Lower lobe of right lung (tissue), 2 donors: ENCODE measurements around the gene COL6A3. TPM values are rescaled to one million over a fixed set of nuclear protein-coding genes. Genes with fewer than 3 reads are reported as not detected.
A peak's percentile ranks its signal among the peaks of the same experiment; 100 is the strongest.

Experiments
- ATAC-seq, 2 donors: fragments of 200-7000 bp; cut with Tn5 transposase; one replicate each; pipeline ENCODE4 v1.9.1; 2020 to 2022; ENCODE audit warnings: mild to moderate bottlenecking in 2 of 2, moderate library complexity in 2 of 2
- DNase-seq: peaks from one replicate; pipeline ENCODE4 v3.0.0-alpha.2; 2020
- H3K27ac ChIP-seq: fragments of 200-600 bp; one replicate; pipeline ENCODE4 v1.8.0; 2022
- H3K27me3 ChIP-seq: fragments of 200-600 bp; one replicate; pipeline ENCODE4 v1.8.0; 2022; ENCODE audit warnings: low read depth
- H3K36me3 ChIP-seq: fragments of 200-600 bp; one replicate; pipeline ENCODE4 v1.8.0; 2022; ENCODE audit warnings: mild to moderate bottlenecking
- H3K4me1 ChIP-seq: fragments of 200-600 bp; one replicate; pipeline ENCODE4 v1.8.0; 2022
- H3K4me3 ChIP-seq: fragments of 200-600 bp; one replicate; pipeline ENCODE4 v1.8.0; 2022; ENCODE audit warnings: mild to moderate bottlenecking
- H3K9me3 ChIP-seq: fragments of 200-600 bp; one replicate; pipeline ENCODE4 v1.8.0; 2022
- intact Hi-C: fragments of 100-400 bp; cut with DNase I; formaldehyde crosslinking; loops from one replicate; pipeline ENCODE4 v1.11.0; 2022
- total RNA-seq: library from RNA; stranded (reverse); fragmentation: NEBNext Ultra II Directional; extraction: Animal tissue kit (Norgen Biotek cat#: 25700); gene quantifications from one replicate; pipeline ENCODE4 v1.2.1, GENCODE V29; 2021
- TF ChIP-seq, protein P1 (sequence below): fragments of 200-600 bp; IDR thresholded peaks from one replicate; pipeline ENCODE4 v1.8.0; 2022; ENCODE audit warnings: antibody characterized with exemption, mild to moderate bottlenecking
- donor health status: DM: no; HTN: yes; CAD: no; lungs with severe emphysema.

COL6A3 gene
- total RNA-seq, 1 donor from 2014 or later = 114 TPM

DNA sequence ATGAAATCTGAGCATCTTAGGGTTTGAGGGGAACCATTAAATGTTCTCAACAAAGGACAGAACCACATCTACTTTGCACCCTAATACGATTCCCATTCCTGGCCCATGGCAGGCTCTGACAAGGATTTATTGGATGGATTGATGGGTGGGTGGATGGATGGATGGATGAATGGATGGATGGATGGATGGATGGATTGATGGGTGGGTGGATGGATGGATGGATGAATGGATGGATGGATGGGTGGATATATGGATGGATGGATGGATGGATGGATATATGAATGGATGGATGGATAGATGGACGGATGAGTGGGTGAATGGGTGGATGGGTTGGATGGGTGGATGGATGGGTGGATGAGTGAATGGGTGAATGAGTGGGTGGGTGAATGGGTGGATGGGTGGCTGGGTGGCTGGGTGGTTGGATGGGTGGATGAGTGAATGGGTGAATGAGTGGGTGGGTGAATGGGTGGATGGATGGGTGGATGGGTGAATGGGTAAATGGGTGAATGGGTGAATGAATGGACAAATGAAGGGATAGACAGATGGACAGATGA lies 43.5 kb upstream of the COL6A3 start:
- Histone ChIP-seq H3K9me3 (no peaks in the 10 kb centered on the region), H3K4me3 (no peak overlapping the region), H3K27me3 (no peaks in the 10 kb centered on the region), H3K36me3 (no peaks in the 10 kb centered on the region), H3K4me1 (no peaks in the 10 kb centered on the region), H3K27ac (no peak overlapping the region)
- TF ChIP-seq, protein P1, sequence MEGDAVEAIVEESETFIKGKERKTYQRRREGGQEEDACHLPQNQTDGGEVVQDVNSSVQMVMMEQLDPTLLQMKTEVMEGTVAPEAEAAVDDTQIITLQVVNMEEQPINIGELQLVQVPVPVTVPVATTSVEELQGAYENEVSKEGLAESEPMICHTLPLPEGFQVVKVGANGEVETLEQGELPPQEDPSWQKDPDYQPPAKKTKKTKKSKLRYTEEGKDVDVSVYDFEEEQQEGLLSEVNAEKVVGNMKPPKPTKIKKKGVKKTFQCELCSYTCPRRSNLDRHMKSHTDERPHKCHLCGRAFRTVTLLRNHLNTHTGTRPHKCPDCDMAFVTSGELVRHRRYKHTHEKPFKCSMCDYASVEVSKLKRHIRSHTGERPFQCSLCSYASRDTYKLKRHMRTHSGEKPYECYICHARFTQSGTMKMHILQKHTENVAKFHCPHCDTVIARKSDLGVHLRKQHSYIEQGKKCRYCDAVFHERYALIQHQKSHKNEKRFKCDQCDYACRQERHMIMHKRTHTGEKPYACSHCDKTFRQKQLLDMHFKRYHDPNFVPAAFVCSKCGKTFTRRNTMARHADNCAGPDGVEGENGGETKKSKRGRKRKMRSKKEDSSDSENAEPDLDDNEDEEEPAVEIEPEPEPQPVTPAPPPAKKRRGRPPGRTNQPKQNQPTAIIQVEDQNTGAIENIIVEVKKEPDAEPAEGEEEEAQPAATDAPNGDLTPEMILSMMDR = no peak
- no peak for ATAC-seq
- intact Hi-C loops = no loop called here
- DNase-seq = no peak

DNA sequence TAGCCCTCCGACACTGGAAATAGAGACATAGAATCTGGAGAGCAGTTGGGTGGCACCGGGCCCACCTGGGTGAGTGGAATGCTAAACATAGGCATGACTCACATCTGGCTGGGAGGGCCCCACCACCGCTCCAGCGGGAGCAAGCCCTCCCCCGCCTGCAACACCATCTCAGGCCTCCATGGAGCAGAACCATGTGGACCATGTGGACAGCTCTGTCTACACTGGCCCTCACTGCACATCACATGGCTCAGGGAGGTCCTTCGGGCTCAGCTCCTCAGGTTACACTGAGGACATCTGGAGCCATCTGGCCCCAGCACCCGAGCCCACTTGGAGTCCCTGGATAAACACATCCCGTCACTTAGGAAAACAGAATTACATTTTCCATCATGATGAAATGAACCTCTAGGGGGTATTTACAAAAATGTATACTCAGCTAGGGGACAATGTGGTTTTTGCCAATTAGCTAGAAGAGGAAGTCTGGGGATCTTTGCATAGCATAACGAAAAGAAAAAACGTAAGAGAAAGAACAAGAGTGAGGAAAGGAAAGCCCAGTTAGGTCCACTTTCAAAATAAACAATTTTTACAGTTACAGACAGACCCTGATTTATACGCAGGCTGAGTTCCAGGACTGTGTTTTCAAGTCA lies 42.4 kb upstream of the COL6A3 start:
- TF ChIP-seq, protein P1 = no peak
- Histone ChIP-seq H3K36me3 (no peaks in the 10 kb centered on the region), H3K4me1 (no peaks in the 10 kb centered on the region), H3K27ac (no peak overlapping the region), H3K4me3 (no peak overlapping the region), H3K9me3 (no peaks in the 10 kb centered on the region), H3K27me3 (no peaks in the 10 kb centered on the region)
- no peak for DNase-seq
- intact Hi-C loops = no loop called here
- ATAC-seq = peak; percentile 34 to 42

DNA sequence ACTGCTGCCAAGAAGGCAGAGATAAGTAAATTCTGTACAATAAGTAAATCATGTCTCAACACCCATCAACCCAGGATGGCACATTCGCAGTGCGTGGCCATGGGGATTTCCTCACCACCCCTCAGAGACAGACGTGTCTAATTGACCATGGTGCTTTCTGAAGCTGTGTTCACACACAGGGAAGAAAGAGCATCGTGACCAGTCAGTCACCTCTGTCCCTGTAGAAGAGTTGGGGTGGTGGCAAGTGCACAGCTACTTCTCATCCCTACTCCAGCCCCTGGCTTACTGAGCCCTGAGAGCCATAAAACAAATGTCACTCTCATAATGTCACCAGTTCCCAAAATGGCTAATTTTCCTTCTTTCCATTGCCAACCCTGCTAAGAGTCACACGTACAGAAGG lies 41.8 kb upstream of the COL6A3 start:
- TF ChIP-seq, protein P1 = no peak
- no peak overlapping the region for H3K27ac ChIP-seq
- H3K9me3 ChIP-seq = no peaks in the 10 kb centered on the region
- H3K36me3 ChIP-seq = no peaks in the 10 kb centered on the region
- no peaks in the 10 kb centered on the region for H3K4me1 ChIP-seq
- ATAC-seq (no peak), DNase-seq (no peak)
- intact Hi-C loops = no loop called here
- H3K27me3 ChIP-seq = no peaks in the 10 kb centered on the region
- no peak overlapping the region for H3K4me3 ChIP-seq

DNA sequence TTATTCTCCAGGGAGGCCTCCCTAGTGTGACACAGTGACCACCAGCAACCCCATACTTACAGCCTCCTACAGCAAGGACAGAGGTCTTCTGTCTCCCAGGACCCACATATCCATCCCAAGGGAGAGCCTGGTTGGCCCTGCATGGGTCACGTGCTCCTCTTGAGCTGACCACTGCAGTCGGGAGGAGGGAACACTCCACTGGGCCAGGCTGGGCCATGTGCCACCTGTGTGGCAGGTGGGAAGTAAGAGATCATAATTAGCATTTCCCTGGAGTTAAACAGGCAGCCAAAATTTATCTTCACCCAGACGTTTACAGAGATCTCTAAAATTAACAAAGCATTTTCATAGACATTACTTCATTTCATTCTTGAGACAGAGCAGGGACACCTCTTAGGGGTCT lies 39.7 kb upstream of the COL6A3 start:
- H3K4me1 ChIP-seq = peaks cover 21% of the 10 kb centered on the region
- no peak overlapping the region for H3K27ac ChIP-seq
- TF ChIP-seq, protein P1 = no peak
- H3K4me3 ChIP-seq = no peak overlapping the region
- H3K27me3 ChIP-seq = no peaks in the 10 kb centered on the region
- DNase-seq (no peak), ATAC-seq (no peak)
- intact Hi-C loops = no loop called here
- H3K9me3 ChIP-seq = no peaks in the 10 kb centered on the region
- no peaks in the 10 kb centered on the region for H3K36me3 ChIP-seq

DNA sequence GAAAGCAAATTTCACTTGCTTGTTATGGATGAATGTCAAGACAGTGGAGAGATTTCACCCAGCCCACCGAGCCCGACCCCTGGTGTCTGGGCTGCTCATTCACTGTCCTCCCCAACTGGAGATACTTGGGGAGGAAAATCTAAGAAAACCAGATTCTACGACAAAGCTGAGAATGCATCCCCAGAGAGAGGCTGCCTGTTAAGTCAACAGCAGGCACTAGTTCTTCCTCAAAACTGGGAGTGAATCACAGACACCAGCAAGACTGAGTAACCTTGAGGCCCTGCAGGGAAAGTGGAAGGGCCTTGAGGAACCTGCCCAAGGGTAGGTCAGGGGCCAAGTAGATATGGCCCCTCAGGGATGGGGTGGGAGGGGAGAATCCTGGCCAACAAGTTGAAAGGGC lies 38.9 kb upstream of the COL6A3 start:
- ATAC-seq = no peak
- Histone ChIP-seq H3K27ac (no peak overlapping the region), H3K9me3 (no peaks in the 10 kb centered on the region), H3K4me1 (peaks cover 23% of the 10 kb centered on the region), H3K27me3 (no peaks in the 10 kb centered on the region), H3K36me3 (no peaks in the 10 kb centered on the region), H3K4me3 (no peak overlapping the region)
- no peak for DNase-seq
- TF ChIP-seq, protein P1 = no peak
- intact Hi-C loops = no loop called here
